GM12874 (cell line): ENCODE measurements around the gene CD200R1L.

Experiments used
- TF ChIP-seq, protein P1 (sequence below): IDR thresholded peaks from 2 replicates; pipeline ENCODE4 v1.5.1; 2011; ENCODE audit warnings: low read depth, mild to moderate bottlenecking, control low read depth, low read length, moderate library complexity; ENCODE audit not compliant: insufficient read depth

The CD200R1L gene

DNA sequence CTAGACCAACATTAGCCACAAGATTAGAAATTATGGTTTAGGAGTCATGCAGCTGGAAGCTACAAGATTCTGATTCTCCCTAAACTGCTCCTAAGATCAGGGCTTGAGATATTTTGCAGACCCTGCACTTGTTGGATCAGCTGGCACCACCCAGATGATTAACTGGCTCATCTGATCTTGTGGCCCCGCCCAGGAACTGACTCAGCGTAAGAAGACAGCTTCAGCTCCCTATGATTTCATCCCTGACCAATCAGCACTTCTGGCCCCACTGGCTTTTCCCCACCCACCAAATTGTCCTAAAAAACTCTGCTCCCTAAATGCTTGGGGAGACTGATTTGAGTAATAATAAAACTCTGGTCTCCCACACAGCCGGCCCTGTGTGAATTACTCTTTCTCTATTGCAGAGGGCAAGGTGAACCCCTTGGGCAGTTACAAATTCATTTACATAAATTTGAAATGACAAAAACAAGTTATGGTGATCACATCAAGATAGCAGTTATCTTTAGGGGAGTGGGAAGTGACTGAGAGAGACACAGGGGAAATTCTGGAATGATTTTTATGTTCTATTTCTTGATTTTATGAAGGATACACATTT lies 76.5 kb downstream of the CD200R1L start:
- TF ChIP-seq, protein P1, sequence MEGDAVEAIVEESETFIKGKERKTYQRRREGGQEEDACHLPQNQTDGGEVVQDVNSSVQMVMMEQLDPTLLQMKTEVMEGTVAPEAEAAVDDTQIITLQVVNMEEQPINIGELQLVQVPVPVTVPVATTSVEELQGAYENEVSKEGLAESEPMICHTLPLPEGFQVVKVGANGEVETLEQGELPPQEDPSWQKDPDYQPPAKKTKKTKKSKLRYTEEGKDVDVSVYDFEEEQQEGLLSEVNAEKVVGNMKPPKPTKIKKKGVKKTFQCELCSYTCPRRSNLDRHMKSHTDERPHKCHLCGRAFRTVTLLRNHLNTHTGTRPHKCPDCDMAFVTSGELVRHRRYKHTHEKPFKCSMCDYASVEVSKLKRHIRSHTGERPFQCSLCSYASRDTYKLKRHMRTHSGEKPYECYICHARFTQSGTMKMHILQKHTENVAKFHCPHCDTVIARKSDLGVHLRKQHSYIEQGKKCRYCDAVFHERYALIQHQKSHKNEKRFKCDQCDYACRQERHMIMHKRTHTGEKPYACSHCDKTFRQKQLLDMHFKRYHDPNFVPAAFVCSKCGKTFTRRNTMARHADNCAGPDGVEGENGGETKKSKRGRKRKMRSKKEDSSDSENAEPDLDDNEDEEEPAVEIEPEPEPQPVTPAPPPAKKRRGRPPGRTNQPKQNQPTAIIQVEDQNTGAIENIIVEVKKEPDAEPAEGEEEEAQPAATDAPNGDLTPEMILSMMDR = no peak

DNA sequence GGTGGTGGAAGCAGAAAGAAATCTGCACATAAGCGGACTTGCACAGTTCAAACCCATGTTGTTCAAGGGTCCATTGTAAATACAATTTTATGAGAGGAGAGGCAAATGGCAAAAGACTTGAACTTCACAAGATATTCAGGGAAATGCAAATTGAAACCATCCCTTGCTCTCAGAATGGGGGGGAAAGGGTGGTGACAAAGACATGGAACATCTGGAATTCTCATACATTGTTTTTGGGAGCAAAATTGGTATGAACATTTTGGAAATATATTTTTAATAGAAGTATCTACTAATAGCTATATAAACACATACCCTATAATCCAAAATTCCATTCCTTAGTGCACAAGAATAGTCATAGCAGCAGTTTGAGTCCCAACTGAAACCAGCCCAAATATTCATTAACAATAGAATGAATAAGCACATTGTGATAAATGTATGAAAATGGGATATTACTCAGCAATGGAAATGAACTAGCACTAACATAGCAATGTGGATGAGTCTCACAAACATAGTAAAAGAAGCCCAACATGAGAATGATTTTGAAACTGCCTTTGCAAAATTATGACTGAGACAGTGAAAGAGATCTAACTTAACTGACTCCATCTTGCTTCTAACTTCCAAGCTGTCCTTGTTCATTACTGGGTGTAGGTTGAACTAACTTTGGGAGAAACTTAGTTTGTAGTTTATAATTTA lies 77.2 kb downstream of the CD200R1L start:
- TF ChIP-seq, protein P1 = no peak

DNA sequence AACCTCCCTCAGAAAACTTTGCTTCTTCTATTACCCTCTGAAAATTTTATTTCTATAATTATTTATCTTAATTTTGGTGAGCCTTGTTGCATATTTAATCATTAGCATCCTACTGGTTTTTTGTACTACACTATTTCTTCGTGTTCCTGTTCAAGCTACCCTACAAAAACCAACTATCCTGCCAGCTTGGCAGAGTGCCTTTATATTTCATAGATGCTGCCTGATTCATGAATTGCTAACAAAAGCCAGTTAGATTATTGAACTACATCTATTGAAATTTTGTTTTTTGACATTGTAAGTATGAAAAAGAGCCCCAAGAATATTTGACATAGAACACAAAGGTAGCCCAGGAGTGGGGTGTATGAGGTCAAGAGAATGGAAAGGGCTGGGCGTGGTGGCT lies 78.9 kb downstream of the CD200R1L start:
- TF ChIP-seq, protein P1 = no peak

DNA sequence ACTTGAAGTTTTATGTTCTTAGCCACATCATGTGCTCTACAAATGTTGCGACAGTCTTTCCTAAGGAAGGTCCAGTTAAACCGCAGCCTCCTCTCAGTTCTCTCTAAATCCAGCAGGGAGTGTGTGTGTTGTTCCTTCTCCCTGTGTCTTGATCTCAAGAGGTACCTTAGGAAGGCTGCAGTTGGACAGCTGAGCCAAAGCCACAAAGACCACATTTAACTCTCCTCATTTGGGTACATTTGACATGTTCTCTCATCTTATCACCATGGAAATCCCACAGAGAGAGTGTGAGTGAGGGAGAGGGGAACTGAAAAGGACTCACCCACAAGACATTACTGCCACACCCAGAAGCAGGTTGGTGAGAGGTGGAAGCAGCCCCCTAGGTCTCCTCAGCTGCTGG lies 79.5 kb downstream of the CD200R1L start:
- TF ChIP-seq, protein P1 = no peak
